Bronchial epithelial cell (primary cell): ENCODE data around the gene ABI3BP. TPM values are rescaled to one million over a fixed set of nuclear protein-coding genes. Genes with fewer than 3 reads are reported as not detected.

ENCODE experiments used
- DNase-seq: peaks from one replicate; pipeline ENCODE4 v3.0.0-alpha.2; 2010; ENCODE audit warnings: low read depth
- FAIRE-seq: peaks from 2 replicates; lab custom pipeline; 2011; peaks lifted over from hg19 to GRCh38; lab: Jason Lieb, UNC
- H3K27me3 ChIP-seq: 2 replicates; pipeline ENCODE4 v1.5.1; 2011; ENCODE audit warnings: low read length; ENCODE audit not compliant: control insufficient read depth, insufficient read depth
- H3K36me3 ChIP-seq: 2 replicates; pipeline ENCODE4 v1.5.1; 2011; ENCODE audit warnings: low read length; ENCODE audit not compliant: control insufficient read depth, insufficient read depth
- H3K4me3 ChIP-seq: 2 replicates; pipeline ENCODE4 v1.5.1; 2011; ENCODE audit warnings: mild to moderate bottlenecking, low read depth, low read length, control low read depth
- CTCF ChIP-seq: IDR thresholded peaks from 2 replicates; pipeline ENCODE4 v1.5.1; 2011; ENCODE audit warnings: mild to moderate bottlenecking, moderate library complexity, low read length, control low read depth, inconsistent platforms; ENCODE audit not compliant: insufficient read depth, severe bottlenecking
- total RNA-seq: library from RNA; depleted of rRNA; stranded (reverse); fragments of >200 nt; gene quantifications from 2 replicates; pipeline ENCODE4 v1.2.1, GENCODE V29; 2014

ABI3BP gene
- total RNA-seq, 1 donor from 2014 or later = 0.53 TPM

- no peak overlapping the region for H3K4me3 ChIP-seq
- DNase-seq = peak; percentile 85
- H3K36me3 ChIP-seq = no peaks in the 10 kb centered on the region
- FAIRE-seq = no peak
- H3K27me3 ChIP-seq = no peaks in the 10 kb centered on the region
- TF ChIP-seq CTCF = no peak
These were observed 148.9 kb downstream of the ABI3BP start for GRCh38 chr3:100844063-100844936.

- no peak for DNase-seq
- Histone ChIP-seq H3K4me3 (no peak overlapping the region), H3K36me3 (no peaks in the 10 kb centered on the region), H3K27me3 (no peaks in the 10 kb centered on the region)
- FAIRE-seq = no peak
- TF ChIP-seq CTCF = no peak
These were observed 155.1 kb downstream of the ABI3BP start for GRCh38 chr3:100838157-100838556.

- no peak for TF ChIP-seq CTCF
- no peak overlapping the region for H3K4me3 ChIP-seq
- H3K36me3 ChIP-seq = no peaks in the 10 kb centered on the region
- FAIRE-seq (no peak), DNase-seq (no peak)
- no peaks in the 10 kb centered on the region for H3K27me3 ChIP-seq
These were observed 156.6 kb downstream of the ABI3BP start for GRCh38 chr3:100836661-100837060.

GRCh38 chr3:100834332-100834731 is 158.9 kb downstream of the ABI3BP start:
- no peak for TF ChIP-seq CTCF
- Histone ChIP-seq H3K4me3 (no peak overlapping the region), H3K27me3 (no peaks in the 10 kb centered on the region), H3K36me3 (no peaks in the 10 kb centered on the region)
- peak; percentile 81 for FAIRE-seq
- DNase-seq = no peak

- FAIRE-seq = no peak
- no peak overlapping the region for H3K4me3 ChIP-seq
- no peak for TF ChIP-seq CTCF
- no peaks in the 10 kb centered on the region for H3K36me3 ChIP-seq
- H3K27me3 ChIP-seq = no peaks in the 10 kb centered on the region
- DNase-seq = no peak
These were observed 159.7 kb downstream of the ABI3BP start for GRCh38 chr3:100833483-100833882.
